WTC11 (cell line): ENCODE results near the gene ADM.

Source experiments
- CREB1 ChIP-seq: sonication (generic); formaldehyde crosslinking; IDR thresholded peaks from 2 replicates; pipeline ENCODE4 v1.8.0; 2023; ENCODE audit warnings: mild to moderate bottlenecking, missing genetic modification reagents
- FOXJ3 ChIP-seq: sonication (generic); formaldehyde crosslinking; IDR thresholded peaks from 2 replicates; pipeline ENCODE4 v1.9.0; 2021; ENCODE audit warnings: missing genetic modification reagents, mild to moderate bottlenecking, borderline replicate concordance
- JUN ChIP-seq: sonication (generic); formaldehyde crosslinking; IDR thresholded peaks from 2 replicates; pipeline ENCODE4 v1.8.0; 2023; ENCODE audit warnings: mild to moderate bottlenecking, missing genetic modification reagents
- TF ChIP-seq, protein P1 (sequence below): fragments of 200-600 bp; IDR thresholded peaks from 2 replicates; pipeline ENCODE4 v1.8.0; 2022; ENCODE audit warnings: antibody characterized with exemption
- TF ChIP-seq, protein P2 (sequence below): sonication (generic); formaldehyde crosslinking; IDR thresholded peaks from 2 replicates; pipeline ENCODE4 v1.8.0; 2022; ENCODE audit warnings: mild to moderate bottlenecking, missing genetic modification reagents
- TF ChIP-seq, protein P3 (sequence below): sonication (generic); formaldehyde crosslinking; IDR thresholded peaks from 2 replicates; pipeline ENCODE4 v1.8.0; 2023; ENCODE audit warnings: mild to moderate bottlenecking, missing genetic modification reagents

DNA sequence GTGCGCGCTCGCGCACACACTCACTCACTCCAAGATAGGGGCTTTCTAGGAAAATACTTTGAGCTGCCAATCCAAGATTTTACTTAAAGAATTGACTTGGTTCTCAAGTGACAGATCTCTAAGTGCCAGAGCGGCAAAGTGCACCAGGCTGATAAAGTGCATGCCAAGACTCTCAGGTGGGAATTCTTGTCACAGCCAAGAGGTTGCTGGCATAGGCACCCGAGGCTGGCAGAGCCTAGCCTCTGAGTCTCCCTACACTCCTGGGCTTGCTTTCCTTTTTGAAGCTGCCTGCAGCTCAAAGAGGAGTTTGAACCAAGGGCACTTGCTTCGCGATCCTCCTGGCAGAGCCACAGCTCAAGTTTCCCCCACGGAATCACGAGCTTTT is 2.5 kb upstream of the ADM start:
- TF ChIP-seq FOXJ3 (CRISPR knock-in tag), result no peak
- TF ChIP-seq, protein P1, sequence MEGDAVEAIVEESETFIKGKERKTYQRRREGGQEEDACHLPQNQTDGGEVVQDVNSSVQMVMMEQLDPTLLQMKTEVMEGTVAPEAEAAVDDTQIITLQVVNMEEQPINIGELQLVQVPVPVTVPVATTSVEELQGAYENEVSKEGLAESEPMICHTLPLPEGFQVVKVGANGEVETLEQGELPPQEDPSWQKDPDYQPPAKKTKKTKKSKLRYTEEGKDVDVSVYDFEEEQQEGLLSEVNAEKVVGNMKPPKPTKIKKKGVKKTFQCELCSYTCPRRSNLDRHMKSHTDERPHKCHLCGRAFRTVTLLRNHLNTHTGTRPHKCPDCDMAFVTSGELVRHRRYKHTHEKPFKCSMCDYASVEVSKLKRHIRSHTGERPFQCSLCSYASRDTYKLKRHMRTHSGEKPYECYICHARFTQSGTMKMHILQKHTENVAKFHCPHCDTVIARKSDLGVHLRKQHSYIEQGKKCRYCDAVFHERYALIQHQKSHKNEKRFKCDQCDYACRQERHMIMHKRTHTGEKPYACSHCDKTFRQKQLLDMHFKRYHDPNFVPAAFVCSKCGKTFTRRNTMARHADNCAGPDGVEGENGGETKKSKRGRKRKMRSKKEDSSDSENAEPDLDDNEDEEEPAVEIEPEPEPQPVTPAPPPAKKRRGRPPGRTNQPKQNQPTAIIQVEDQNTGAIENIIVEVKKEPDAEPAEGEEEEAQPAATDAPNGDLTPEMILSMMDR, result no peak
- TF ChIP-seq CREB1 (CRISPR knock-in tag), result no peak
- TF ChIP-seq, protein P2, sequence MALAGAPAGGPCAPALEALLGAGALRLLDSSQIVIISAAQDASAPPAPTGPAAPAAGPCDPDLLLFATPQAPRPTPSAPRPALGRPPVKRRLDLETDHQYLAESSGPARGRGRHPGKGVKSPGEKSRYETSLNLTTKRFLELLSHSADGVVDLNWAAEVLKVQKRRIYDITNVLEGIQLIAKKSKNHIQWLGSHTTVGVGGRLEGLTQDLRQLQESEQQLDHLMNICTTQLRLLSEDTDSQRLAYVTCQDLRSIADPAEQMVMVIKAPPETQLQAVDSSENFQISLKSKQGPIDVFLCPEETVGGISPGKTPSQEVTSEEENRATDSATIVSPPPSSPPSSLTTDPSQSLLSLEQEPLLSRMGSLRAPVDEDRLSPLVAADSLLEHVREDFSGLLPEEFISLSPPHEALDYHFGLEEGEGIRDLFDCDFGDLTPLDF (CRISPR knock-in tag), result no peak
- TF ChIP-seq, protein P3, sequence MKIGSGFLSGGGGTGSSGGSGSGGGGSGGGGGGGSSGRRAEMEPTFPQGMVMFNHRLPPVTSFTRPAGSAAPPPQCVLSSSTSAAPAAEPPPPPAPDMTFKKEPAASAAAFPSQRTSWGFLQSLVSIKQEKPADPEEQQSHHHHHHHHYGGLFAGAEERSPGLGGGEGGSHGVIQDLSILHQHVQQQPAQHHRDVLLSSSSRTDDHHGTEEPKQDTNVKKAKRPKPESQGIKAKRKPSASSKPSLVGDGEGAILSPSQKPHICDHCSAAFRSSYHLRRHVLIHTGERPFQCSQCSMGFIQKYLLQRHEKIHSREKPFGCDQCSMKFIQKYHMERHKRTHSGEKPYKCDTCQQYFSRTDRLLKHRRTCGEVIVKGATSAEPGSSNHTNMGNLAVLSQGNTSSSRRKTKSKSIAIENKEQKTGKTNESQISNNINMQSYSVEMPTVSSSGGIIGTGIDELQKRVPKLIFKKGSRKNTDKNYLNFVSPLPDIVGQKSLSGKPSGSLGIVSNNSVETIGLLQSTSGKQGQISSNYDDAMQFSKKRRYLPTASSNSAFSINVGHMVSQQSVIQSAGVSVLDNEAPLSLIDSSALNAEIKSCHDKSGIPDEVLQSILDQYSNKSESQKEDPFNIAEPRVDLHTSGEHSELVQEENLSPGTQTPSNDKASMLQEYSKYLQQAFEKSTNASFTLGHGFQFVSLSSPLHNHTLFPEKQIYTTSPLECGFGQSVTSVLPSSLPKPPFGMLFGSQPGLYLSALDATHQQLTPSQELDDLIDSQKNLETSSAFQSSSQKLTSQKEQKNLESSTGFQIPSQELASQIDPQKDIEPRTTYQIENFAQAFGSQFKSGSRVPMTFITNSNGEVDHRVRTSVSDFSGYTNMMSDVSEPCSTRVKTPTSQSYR, result no peak
- no peak for TF ChIP-seq JUN (CRISPR knock-in tag)
